Loucy (cell line): ENCODE measurements around the gene LACC1.

Source experiments
- H2AFZ ChIP-seq: fragments of 200-600 bp; sonication (generic); 2 replicates; pipeline ENCODE4 v1.6.0; 2016; ENCODE audit warnings: antibody characterized with exemption, mild to moderate bottlenecking, low read length, moderate library complexity
- H3F3A ChIP-seq: fragments of 200-600 bp; 2 replicates; pipeline ENCODE4 v1.6.0; 2016; ENCODE audit warnings: antibody characterized with exemption, low read depth, mild to moderate bottlenecking
- H3K27me3 ChIP-seq: fragments of 200-600 bp; sonication (generic); 2 replicates; pipeline ENCODE4 v1.6.1; 2014; ENCODE audit warnings: low read length, mild to moderate bottlenecking; ENCODE audit not compliant: insufficient read depth, poor library complexity, severe bottlenecking
- H3K36me3 ChIP-seq: fragments of 200-600 bp; sonication (generic); 2 replicates; pipeline ENCODE4 v1.6.1; 2016; ENCODE audit warnings: low read length; ENCODE audit not compliant: insufficient read depth
- H3K4me1 ChIP-seq: fragments of 200-600 bp; sonication (generic); 2 replicates; pipeline ENCODE4 v1.5.1; 2014; ENCODE audit warnings: low read length, mild to moderate bottlenecking; ENCODE audit not compliant: insufficient read depth, poor library complexity, severe bottlenecking
- H3K4me2 ChIP-seq: fragments of 200-600 bp; sonication (generic); 2 replicates; pipeline ENCODE4 v1.6.0; 2014; ENCODE audit warnings: antibody characterized with exemption, low read length, low read depth, mild to moderate bottlenecking; ENCODE audit not compliant: poor library complexity, severe bottlenecking
- H3K4me3 ChIP-seq: fragments of 200-600 bp; sonication (generic); 2 replicates; pipeline ENCODE4 v1.5.1; 2014; ENCODE audit warnings: low read length, mild to moderate bottlenecking, mixed read lengths; ENCODE audit not compliant: poor library complexity, severe bottlenecking
- H3K79me2 ChIP-seq: fragments of 200-600 bp; sonication (generic); 2 replicates; pipeline ENCODE4 v1.6.1; 2014; ENCODE audit warnings: low read length; ENCODE audit not compliant: insufficient read depth
- H3K9ac ChIP-seq: fragments of 200-600 bp; sonication (generic); 2 replicates; pipeline ENCODE4 v1.6.0; 2014; ENCODE audit warnings: mild to moderate bottlenecking, low read depth, low read length, moderate library complexity; ENCODE audit not compliant: poor library complexity, severe bottlenecking
- H3K9me2 ChIP-seq: fragments of 200-600 bp; sonication (generic); replicated peaks from 2 replicates; pipeline ENCODE4 v1.6.1; 2016; ENCODE audit warnings: low read depth, low read length, mixed read lengths
- H3K9me3 ChIP-seq: fragments of 200-600 bp; sonication (generic); 2 replicates; pipeline ENCODE4 v1.6.1; 2014; ENCODE audit warnings: mild to moderate bottlenecking, antibody characterized with exemption, low read length, low read depth; ENCODE audit not compliant: insufficient read depth
- H4K20me1 ChIP-seq: fragments of 200-600 bp; sonication (generic); 2 replicates; pipeline ENCODE4 v1.6.0; 2014; ENCODE audit warnings: antibody characterized with exemption, low read length, mild to moderate bottlenecking; ENCODE audit not compliant: insufficient read depth, poor library complexity, severe bottlenecking
- CTCF ChIP-seq: fragments of 200-600 bp; sonication (generic); conservative IDR thresholded peaks from 2 replicates; pipeline ENCODE4 v1.5.1; 2014; ENCODE audit warnings: mild to moderate bottlenecking, antibody characterized with exemption, low read length
- EZH2phosphoT487 ChIP-seq: fragments of 200-600 bp; IDR thresholded peaks from 2 replicates; pipeline ENCODE4 v1.6.1; 2018; ENCODE audit warnings: antibody characterized with exemption, mild to moderate bottlenecking, moderate library complexity, borderline replicate concordance

LACC1 gene

GRCh38 chr13:43848001-43848649 lies 31.6 kb upstream of the LACC1 start:
- Histone ChIP-seq H3K27me3 (no peaks in the 10 kb centered on the region), H3K4me1 (no peaks in the 10 kb centered on the region), H4K20me1 (no peaks in the 10 kb centered on the region), H3K4me2 (no peak overlapping the region), H3K9me2 (no peaks in the 10 kb centered on the region; the same call in 1 of the 2 replicates), H3K36me3 (no peaks in the 10 kb centered on the region), H3K79me2 (no peaks in the 10 kb centered on the region), H3K9ac (no peak overlapping the region), H2AFZ (no peak overlapping the region), H3K9me3 (peaks cover 24% of the 10 kb centered on the region), H3K4me3 (no peak overlapping the region), H3F3A (no peaks in the 10 kb centered on the region)
- TF ChIP-seq EZH2phosphoT487 = no peak
- TF ChIP-seq CTCF = no peak

- H3K79me2 ChIP-seq = no peaks in the 10 kb centered on the region
- no peaks in the 10 kb centered on the region for H3K4me1 ChIP-seq
- no peak overlapping the region for H3K9ac ChIP-seq
- no peak overlapping the region for H3K4me3 ChIP-seq
- peaks cover 38% of the 10 kb centered on the region for H3K9me3 ChIP-seq
- no peaks in the 10 kb centered on the region for H3K9me2 ChIP-seq
- no peaks in the 10 kb centered on the region for H3K27me3 ChIP-seq
- H3K36me3 ChIP-seq = no peaks in the 10 kb centered on the region
- no peak for TF ChIP-seq CTCF
- no peak for TF ChIP-seq EZH2phosphoT487
- H3F3A ChIP-seq = no peaks in the 10 kb centered on the region
- H4K20me1 ChIP-seq = no peaks in the 10 kb centered on the region
- H2AFZ ChIP-seq = no peak overlapping the region
- H3K4me2 ChIP-seq = no peak overlapping the region
These were observed 28.8 kb upstream of the LACC1 start for GRCh38 chr13:43850873-43851272.

- Histone ChIP-seq H3K9me3 (peaks cover 38% of the 10 kb centered on the region), H3K4me2 (no peak overlapping the region), H2AFZ (no peak overlapping the region), H3K36me3 (no peaks in the 10 kb centered on the region), H3F3A (no peaks in the 10 kb centered on the region), H3K9me2 (no peaks in the 10 kb centered on the region), H3K79me2 (no peaks in the 10 kb centered on the region), H3K9ac (no peak overlapping the region), H3K27me3 (no peaks in the 10 kb centered on the region), H4K20me1 (no peaks in the 10 kb centered on the region), H3K4me3 (no peak overlapping the region), H3K4me1 (no peaks in the 10 kb centered on the region)
- TF ChIP-seq EZH2phosphoT487 = no peak
- no peak for TF ChIP-seq CTCF
These were observed 26.7 kb upstream of the LACC1 start for GRCh38 chr13:43852923-43853404.
